ENCODE measurements around the gene PNPLA6. TPM values are rescaled to one million over a fixed set of nuclear protein-coding genes. Genes with fewer than 3 reads are reported as not detected.

The PNPLA6 gene
- total and polyA plus RNA-seq, 2 of the 13 experiments (the other 11 are each of a cell fraction or from before 2014, with no cell fraction given): 24.9 to 28.2 TPM

GRCh38 chr19:7535047-7535997 is at the start of gene PNPLA6 (continued):
- no peak for TF ChIP-seq U2AF2 (IDR thresholded peaks at IDR 0.05; ENCODE audit: low read depth, low read length)
- TF ChIP-seq MAZ (IDR thresholded peaks at IDR 0.05; ENCODE audit: borderline replicate concordance, low read depth, low read length): no peak
- TF ChIP-seq MAZ (CRISPR knock-in tag; IDR thresholded peaks at IDR 0.05; ENCODE audit: low read depth): peak; percentile 68
- peak; percentile 41; the same call in 1 of the 2 replicates for TF ChIP-seq ZNF501 (CRISPR knock-in tag; IDR thresholded peaks at IDR 0.05)
- TF ChIP-seq PRDM10 (CRISPR knock-in tag; IDR thresholded peaks at IDR 0.05; ENCODE audit: low read depth): peak; percentile 82
- TF ChIP-seq NAIF1 (CRISPR knock-in tag; IDR thresholded peaks at IDR 0.05; ENCODE audit: borderline replicate concordance): no peak
- no peak for TF ChIP-seq ZNF18 (CRISPR knock-in tag; IDR thresholded peaks at IDR 0.05; ENCODE audit: insufficient replicate concordance)
- peak; percentile 42; the same call in 1 of the 2 replicates for TF ChIP-seq PRDM15 (CRISPR knock-in tag; IDR thresholded peaks at IDR 0.05)
- TF ChIP-seq ELF1 (CRISPR knock-in tag; IDR thresholded peaks at IDR 0.05): peak; percentile 91
- no peak for TF ChIP-seq RNF2 (conservative IDR thresholded peaks at IDR 0.05; ENCODE audit: low read depth)
- TF ChIP-seq HMGA1 (CRISPR knock-in tag; conservative IDR thresholded peaks at IDR 0.05): no peak
- TF ChIP-seq RAD21 (CRISPR knock-in tag; IDR thresholded peaks at IDR 0.05): no peak; the same call in 1 of the 2 replicates
- peak; percentile 41 for TF ChIP-seq PAXIP1 (CRISPR knock-in tag; conservative IDR thresholded peaks at IDR 0.05)
- TF ChIP-seq ZNF180 (CRISPR knock-in tag; IDR thresholded peaks at IDR 0.05; ENCODE audit: borderline replicate concordance, low read depth): no peak

Measured in HepG2 (cell line).